ENCODE measurements around the gene SBK3. TPM values are rescaled to one million over a fixed set of nuclear protein-coding genes. Genes with fewer than 3 reads are reported as not detected.
A peak's percentile ranks its signal among the peaks of the same experiment; 100 is the strongest.

The SBK3 gene
- total RNA-seq, 3 donors from 2014 or later: 1.3 TPM; not detected in 2

GRCh38 chr19:55549500-55550320, 4.4 kb upstream of the SBK3 start:
- H3K36me3 ChIP-seq: no peaks in the 10 kb centered on the region
- H3K4me1 ChIP-seq: peaks cover 0 to 6% of the 10 kb centered on the region in 2 donors
- H3K27ac ChIP-seq: peak overlapping the region; percentile 48 to 83
- no peaks in the 10 kb centered on the region for H3K9me3 ChIP-seq
- no peak for DNase-seq (ENCODE audit: low spot score in 2 of 2)
- H3K27me3 ChIP-seq: no peaks in the 10 kb centered on the region
- intact Hi-C loops (cut with DNase I; ENCODE audit: low total_unique reads): no loop called here
- TF ChIP-seq POLR2A (IDR thresholded peaks at IDR 0.05) (no peak), POLR2AphosphoS5 (IDR thresholded peaks at IDR 0.05) (no peak)
- H3K4me3 ChIP-seq: peak overlapping the region in 2 of 3 donors; percentile 11 to 55

- Histone ChIP-seq H3K9me3 (no peaks in the 10 kb centered on the region), H3K27ac (peak overlapping the region; percentile 83 to 91), H3K27me3 (no peaks in the 10 kb centered on the region), H3K36me3 (no peaks in the 10 kb centered on the region), H3K4me1 (peaks cover 0 to 6% of the 10 kb centered on the region in 2 donors), H3K4me3 (peak overlapping the region in 1 of 3 donors; percentile 49)
- intact Hi-C loops (cut with DNase I; ENCODE audit: low total_unique reads): loop anchor here (1.0 kb wide), 1 partner anchor 40 kb away; no protein-coding TSS in a partner anchor
- DNase-seq (ENCODE audit: low spot score in 2 of 2): peak in 1 of 2 donors; percentile 69
- peak; percentile 57 to 91 (median 75) for TF ChIP-seq POLR2AphosphoS5 (IDR thresholded peaks at IDR 0.05)
- TF ChIP-seq POLR2A (IDR thresholded peaks at IDR 0.05): no peak
These were observed 1.7 kb upstream of the SBK3 start for GRCh38 chr19:55546822-55547614.

- Histone ChIP-seq H3K9me3 (no peaks in the 10 kb centered on the region), H3K4me1 (peaks cover 0 to 6% of the 10 kb centered on the region in 2 donors), H3K4me3 (no peak overlapping the region), H3K27me3 (no peaks in the 10 kb centered on the region), H3K36me3 (no peaks in the 10 kb centered on the region), H3K27ac (peak overlapping the region; percentile 83 to 91)
- TF ChIP-seq POLR2AphosphoS5 (IDR thresholded peaks at IDR 0.05): no peak
- TF ChIP-seq POLR2A (IDR thresholded peaks at IDR 0.05): no peak
- TF ChIP-seq CTCF (IDR thresholded peaks at IDR 0.05): no peak
- no peak for DNase-seq (ENCODE audit: low spot score in 2 of 2)
- intact Hi-C loops (cut with DNase I; ENCODE audit: low total_unique reads): loop anchor here (1.0 kb wide), 1 partner anchor 41 kb away; no protein-coding TSS in a partner anchor
These were observed 668 bp upstream of the SBK3 start for GRCh38 chr19:55546011-55546410.

- Histone ChIP-seq H3K27me3 (no peaks in the 10 kb centered on the region), H3K36me3 (no peaks in the 10 kb centered on the region), H3K4me3 (no peak overlapping the region), H3K27ac (no peak overlapping the region), H3K9me3 (no peaks in the 10 kb centered on the region), H3K4me1 (peaks cover 0 to 6% of the 10 kb centered on the region in 2 donors)
- intact Hi-C loops (cut with DNase I; ENCODE audit: low total_unique reads): no loop called here
- no peak for TF ChIP-seq POLR2A (IDR thresholded peaks at IDR 0.05)
- no peak for TF ChIP-seq POLR2AphosphoS5 (IDR thresholded peaks at IDR 0.05)
- no peak for DNase-seq (ENCODE audit: low spot score in 2 of 2)
These were observed 435 bp downstream of the SBK3 start for GRCh38 chr19:55544776-55545439.

- no peaks in the 10 kb centered on the region for H3K36me3 ChIP-seq
These were observed 1.3 kb downstream of the SBK3 start for GRCh38 chr19:55544014-55544413.

More at GRCh38 chr19:55544014-55544413, 1.3 kb downstream of the SBK3 start:
- TF ChIP-seq POLR2A (IDR thresholded peaks at IDR 0.05) (no peak), POLR2AphosphoS5 (IDR thresholded peaks at IDR 0.05) (no peak), CTCF (IDR thresholded peaks at IDR 0.05) (no peak)
- intact Hi-C loops (cut with DNase I; ENCODE audit: low total_unique reads): no loop called here
- Histone ChIP-seq H3K9me3 (no peaks in the 10 kb centered on the region), H3K4me3 (no peak overlapping the region), H3K4me1 (peaks cover 0 to 6% of the 10 kb centered on the region in 2 donors), H3K27me3 (no peaks in the 10 kb centered on the region), H3K27ac (no peak overlapping the region)
- no peak for DNase-seq (ENCODE audit: low spot score in 2 of 2)
